Rectal smooth muscle tissue (tissue), 1 donor: ENCODE measurements around the gene TNFRSF1B.

Experiments
- H3K27ac ChIP-seq: one replicate; pipeline ENCODE4 v1.7.0; 2013; ENCODE audit warnings: low read depth, low read length, inconsistent platforms
- H3K27me3 ChIP-seq: one replicate; pipeline ENCODE4 v1.7.0; 2013; ENCODE audit warnings: low read length; ENCODE audit not compliant: control insufficient read depth, insufficient read depth
- H3K36me3 ChIP-seq: one replicate; pipeline ENCODE4 v1.7.0; 2013; ENCODE audit warnings: low read length; ENCODE audit not compliant: control insufficient read depth, insufficient read depth
- H3K4me1 ChIP-seq: one replicate; pipeline ENCODE4 v1.7.0; 2013; ENCODE audit warnings: low read length; ENCODE audit not compliant: control insufficient read depth, insufficient read depth
- H3K4me3 ChIP-seq: one replicate; pipeline ENCODE4 v1.7.0; 2013; ENCODE audit warnings: low read length
- H3K9ac ChIP-seq: one replicate; pipeline ENCODE4 v1.7.0; 2013; ENCODE audit warnings: low read length

Gene TNFRSF1B

DNA sequence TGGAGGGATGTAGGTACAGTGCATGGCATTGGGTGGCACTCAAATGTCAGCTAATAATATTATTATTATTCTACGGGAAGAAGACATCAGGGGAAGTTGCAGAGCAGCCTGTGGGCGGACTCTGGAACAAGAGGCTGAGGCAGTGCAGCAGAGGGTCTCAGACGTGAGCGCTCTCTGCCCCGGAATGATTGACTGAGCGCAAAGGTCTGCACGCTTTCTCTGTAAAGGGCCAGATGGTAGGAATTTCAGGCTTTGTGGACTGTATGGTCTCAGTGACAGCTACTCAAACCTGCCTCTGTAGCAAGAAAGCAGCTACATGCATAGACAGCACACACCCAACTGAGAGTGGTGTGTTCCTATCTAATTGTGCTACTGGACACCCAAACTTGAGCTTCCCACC is 33.4 kb downstream of the TNFRSF1B start:
- peaks cover 7% of the 10 kb centered on the region for H3K36me3 ChIP-seq
- no peaks in the 10 kb centered on the region for H3K4me1 ChIP-seq
- H3K27ac ChIP-seq, result no peak overlapping the region
- H3K9ac ChIP-seq, result no peak overlapping the region
- H3K27me3 ChIP-seq, result no peaks in the 10 kb centered on the region
- no peak overlapping the region for H3K4me3 ChIP-seq

DNA sequence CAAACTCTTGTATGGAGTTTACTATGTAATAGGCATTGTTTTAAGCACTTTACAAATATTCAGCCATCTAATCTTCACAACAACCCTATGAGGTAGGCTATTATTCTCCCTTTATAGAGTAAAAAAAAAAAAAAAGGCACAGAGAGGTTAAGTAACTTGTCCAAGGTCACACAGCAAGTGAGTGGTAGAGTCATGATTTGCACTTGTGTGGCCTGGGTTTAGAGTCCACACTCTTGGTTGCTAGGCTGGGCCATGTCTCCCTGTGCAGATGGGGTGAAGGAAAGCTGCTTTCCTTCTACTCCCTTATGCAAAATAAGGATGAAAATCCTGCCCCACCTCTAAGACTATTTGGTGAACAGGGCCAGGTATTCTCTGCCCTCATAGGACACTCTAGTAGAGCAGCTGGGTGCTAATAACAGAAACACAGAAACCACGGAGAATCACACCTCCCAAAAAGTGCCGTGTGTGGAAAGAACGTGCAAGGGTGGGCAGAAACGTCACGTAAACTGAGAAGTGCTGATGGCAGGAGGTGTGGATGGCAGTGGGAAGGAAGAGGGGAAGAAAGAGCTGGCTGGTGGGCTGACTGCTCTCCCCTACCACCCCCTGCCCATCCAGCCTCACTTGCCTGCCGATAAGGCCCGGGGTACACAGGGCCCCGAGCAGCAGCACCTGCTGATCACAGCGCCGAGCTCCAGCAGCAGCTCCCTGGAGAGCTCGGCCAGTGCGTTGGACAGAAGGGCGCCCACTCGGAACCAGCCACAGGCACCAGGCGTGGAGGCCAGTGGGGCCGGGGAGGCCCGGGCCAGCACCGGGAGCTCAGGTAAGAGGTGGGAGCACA is 34.8 kb downstream of the TNFRSF1B start:
- Histone ChIP-seq H3K36me3 (peaks cover 9% of the 10 kb centered on the region), H3K27ac (no peak overlapping the region), H3K4me1 (no peaks in the 10 kb centered on the region), H3K4me3 (no peak overlapping the region), H3K27me3 (no peaks in the 10 kb centered on the region), H3K9ac (no peak overlapping the region)

DNA sequence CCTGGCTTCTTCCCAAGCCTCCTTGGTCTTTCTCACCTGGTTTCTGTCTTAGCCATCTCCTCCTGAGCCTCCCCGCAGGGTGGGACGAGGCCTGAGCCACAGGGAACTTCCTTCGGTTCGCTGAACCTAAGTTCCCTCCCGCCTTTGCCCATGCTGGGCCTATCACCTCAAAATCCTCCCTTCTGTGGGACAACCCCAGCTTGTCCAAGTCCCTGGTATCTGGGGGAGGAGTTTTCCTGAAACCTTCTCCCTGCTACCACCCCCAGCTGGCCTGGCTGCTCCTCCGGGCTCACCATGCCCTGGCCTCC is 35.4 kb downstream of the TNFRSF1B start:
- H3K36me3 ChIP-seq, result peaks cover 14% of the 10 kb centered on the region
- no peaks in the 10 kb centered on the region for H3K4me1 ChIP-seq
- no peak overlapping the region for H3K27ac ChIP-seq
- H3K4me3 ChIP-seq, result no peak overlapping the region
- no peak overlapping the region for H3K9ac ChIP-seq
- H3K27me3 ChIP-seq, result no peaks in the 10 kb centered on the region

DNA sequence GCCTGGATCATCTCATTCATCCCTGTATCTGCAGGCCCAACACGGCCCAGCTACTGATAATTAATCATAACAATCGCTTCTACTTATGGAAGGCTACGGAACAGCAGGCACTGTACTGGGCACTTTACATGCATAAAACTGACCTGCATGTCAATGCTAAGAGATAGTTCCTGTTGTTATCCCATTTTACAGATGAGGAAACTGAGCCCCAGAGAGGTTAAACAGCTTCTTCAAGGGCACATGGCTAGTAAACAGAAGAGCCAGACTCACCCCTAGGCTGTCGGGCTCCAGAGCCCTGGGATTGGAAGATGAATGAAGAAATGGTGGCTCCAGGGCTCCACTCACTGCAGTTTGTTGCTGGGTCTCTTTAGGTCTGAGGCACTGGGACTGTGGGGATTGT is 35.8 kb downstream of the TNFRSF1B start:
- peaks cover 14% of the 10 kb centered on the region for H3K36me3 ChIP-seq
- no peaks in the 10 kb centered on the region for H3K4me1 ChIP-seq
- no peak overlapping the region for H3K27ac ChIP-seq
- no peak overlapping the region for H3K4me3 ChIP-seq
- no peak overlapping the region for H3K9ac ChIP-seq
- H3K27me3 ChIP-seq, result no peaks in the 10 kb centered on the region

DNA sequence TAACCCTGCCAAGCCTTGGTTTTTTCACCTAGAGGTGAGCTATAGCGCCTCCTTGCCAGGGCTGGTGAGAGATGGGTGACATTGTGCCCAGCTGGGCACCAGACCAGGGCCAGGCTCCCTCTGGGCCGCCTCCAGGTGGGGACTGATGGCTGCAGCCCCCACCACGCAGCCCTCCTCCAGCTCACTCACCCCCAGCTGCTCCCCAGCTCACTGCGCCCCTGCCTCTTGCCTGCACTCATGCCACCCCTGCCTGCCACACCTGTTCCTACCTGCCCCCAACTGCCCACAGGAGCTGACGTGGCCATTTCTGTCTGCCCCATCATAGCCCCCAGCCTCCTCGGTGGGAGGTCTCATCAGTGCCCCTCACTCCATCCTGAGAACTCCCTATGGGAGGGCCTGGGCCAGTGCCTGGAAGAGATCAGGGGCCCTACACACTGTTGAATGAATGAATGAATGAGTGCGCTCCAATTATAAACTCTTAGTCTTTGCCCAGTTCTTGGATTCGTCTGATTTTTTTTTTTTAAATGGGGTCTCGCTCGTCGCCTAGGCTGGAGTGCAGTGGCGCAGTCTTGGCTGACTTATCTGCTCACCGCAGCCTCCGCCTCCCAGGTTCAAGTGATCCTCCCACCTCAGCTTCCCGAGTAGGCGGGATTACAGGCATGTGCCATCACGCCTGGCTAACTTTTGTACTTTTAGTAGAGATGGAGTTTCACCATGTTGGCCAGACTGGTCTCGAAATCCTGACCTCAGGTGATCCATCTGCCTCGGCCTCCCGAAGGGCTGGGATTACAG is 36.6 kb downstream of the TNFRSF1B start:
- Histone ChIP-seq H3K4me3 (no peak overlapping the region), H3K27me3 (no peaks in the 10 kb centered on the region), H3K9ac (no peak overlapping the region), H3K4me1 (no peaks in the 10 kb centered on the region), H3K27ac (no peak overlapping the region), H3K36me3 (peaks cover 14% of the 10 kb centered on the region)

DNA sequence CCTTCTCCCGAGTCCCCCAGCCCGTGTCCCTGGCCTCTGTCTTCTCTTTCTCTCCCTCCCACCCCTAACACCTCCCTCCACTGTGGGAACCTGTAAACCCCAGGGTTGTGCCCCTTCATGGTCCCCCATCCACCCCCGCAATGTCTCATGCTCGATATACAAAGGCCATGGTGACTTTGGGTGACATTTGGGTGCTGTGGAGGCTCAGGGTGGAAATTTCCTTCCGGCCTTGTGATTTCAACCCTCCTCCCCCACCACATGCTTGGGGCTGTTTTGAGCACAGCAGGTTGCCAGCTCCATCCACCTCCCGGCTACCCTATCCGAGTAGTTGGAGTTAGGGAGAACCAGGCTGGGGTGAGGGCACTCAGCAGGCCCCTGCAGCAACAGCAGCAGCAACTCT is 37.3 kb downstream of the TNFRSF1B start:
- H3K36me3 ChIP-seq, result peaks cover 14% of the 10 kb centered on the region
- no peak overlapping the region for H3K9ac ChIP-seq
- no peaks in the 10 kb centered on the region for H3K27me3 ChIP-seq
- H3K4me1 ChIP-seq, result no peaks in the 10 kb centered on the region
- no peak overlapping the region for H3K4me3 ChIP-seq
- H3K27ac ChIP-seq, result no peak overlapping the region

DNA sequence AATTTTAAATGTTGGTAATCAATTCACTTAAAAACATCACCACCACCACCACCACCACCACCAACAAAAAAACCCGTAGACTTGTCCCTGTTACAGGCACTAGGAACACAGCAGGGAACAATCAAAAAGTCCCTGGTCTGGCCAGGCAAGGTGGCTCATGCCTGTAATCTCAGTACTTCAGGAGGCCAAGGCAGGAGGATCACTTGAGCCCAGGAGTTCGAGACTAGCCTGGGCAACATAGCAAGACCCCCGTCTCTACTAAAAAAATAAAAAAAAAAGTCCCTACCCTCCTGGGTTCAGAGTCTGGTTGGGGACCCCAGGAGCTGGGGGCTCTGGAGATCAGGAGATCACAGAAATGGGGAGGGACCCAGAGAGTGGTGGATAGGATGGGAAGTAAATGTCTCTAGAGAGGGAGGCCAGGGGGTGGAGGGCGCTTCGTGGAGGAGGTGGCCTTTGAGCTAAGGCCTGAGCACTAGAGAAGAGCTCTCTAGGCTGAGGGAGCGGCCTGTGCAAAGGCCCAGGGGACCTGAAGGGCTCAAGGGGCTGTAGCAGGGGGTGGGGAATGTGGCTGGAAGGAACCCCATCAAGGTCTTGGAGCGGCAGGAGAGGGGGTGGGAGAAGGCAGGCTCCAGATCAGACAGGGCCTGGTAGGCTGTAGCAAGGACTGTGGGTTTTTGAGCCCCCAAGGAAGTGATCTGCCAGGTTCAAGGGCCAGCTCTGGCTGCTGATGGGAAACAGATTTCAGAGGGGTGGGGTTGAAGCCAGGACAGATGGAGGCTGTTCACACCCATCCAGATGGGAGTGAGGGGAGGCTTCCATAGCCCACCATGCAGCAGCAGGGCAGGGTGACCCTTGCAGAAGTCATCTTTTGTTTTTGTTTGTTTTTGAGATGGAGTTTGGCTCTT is 38.2 kb downstream of the TNFRSF1B start:
- Histone ChIP-seq H3K27me3 (no peaks in the 10 kb centered on the region), H3K4me3 (no peak overlapping the region), H3K27ac (no peak overlapping the region), H3K4me1 (no peaks in the 10 kb centered on the region), H3K36me3 (peaks cover 14% of the 10 kb centered on the region), H3K9ac (no peak overlapping the region)

DNA sequence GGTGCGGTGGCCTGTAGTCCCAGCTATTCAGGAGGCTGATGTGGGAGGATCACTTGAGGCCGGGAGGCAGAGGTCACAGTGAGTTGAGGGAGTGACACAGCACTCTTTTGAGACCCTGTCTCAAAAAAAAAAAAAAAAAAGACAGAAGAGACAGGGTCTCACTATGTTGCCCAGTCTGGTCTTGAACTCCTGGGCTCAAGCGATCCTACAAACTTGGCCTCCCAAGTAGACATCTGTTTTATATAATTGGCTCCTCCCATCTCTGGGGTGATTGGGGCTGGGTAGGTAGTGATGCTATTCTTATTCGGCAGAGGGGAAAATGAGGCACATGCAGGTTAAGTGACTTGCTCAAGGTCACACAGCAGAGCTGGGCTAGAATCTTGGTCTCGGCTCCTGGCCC is 39.4 kb downstream of the TNFRSF1B start:
- H3K36me3 ChIP-seq, result peaks cover 14% of the 10 kb centered on the region
- H3K27me3 ChIP-seq, result no peaks in the 10 kb centered on the region
- H3K4me1 ChIP-seq, result no peaks in the 10 kb centered on the region
- no peak overlapping the region for H3K4me3 ChIP-seq
- H3K9ac ChIP-seq, result no peak overlapping the region
- no peak overlapping the region for H3K27ac ChIP-seq

DNA sequence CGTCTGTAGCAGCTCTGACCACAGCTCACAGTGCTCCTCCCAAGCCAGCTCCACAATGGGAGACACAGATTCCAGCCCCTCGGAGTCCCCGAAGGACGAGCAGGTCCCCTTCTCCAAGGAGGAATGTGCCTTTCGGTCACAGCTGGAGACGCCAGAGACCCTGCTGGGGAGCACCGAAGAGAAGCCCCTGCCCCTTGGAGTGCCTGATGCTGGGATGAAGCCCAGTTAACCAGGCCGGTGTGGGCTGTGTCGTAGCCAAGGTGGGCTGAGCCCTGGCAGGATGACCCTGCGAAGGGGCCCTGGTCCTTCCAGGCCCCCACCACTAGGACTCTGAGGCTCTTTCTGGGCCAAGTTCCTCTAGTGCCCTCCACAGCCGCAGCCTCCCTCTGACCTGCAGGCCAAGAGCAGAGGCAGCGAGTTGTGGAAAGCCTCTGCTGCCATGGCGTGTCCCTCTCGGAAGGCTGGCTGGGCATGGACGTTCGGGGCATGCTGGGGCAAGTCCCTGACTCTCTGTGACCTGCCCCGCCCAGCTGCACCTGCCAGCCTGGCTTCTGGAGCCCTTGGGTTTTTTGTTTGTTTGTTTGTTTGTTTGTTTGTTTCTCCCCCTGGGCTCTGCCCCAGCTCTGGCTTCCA is 40.1 kb downstream of the TNFRSF1B start:
- Histone ChIP-seq H3K36me3 (peaks cover 14% of the 10 kb centered on the region), H3K4me3 (no peak overlapping the region), H3K27me3 (no peaks in the 10 kb centered on the region), H3K4me1 (no peaks in the 10 kb centered on the region), H3K27ac (no peak overlapping the region), H3K9ac (no peak overlapping the region)

DNA sequence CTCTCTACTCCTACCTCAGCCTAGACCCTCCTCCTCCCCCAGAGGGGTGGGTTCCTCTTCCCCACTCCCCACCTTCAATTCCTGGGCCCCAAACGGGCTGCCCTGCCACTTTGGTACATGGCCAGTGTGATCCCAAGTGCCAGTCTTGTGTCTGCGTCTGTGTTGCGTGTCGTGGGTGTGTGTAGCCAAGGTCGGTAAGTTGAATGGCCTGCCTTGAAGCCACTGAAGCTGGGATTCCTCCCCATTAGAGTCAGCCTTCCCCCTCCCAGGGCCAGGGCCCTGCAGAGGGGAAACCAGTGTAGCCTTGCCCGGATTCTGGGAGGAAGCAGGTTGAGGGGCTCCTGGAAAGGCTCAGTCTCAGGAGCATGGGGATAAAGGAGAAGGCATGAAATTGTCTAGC is 41.5 kb downstream of the TNFRSF1B start:
- no peak overlapping the region for H3K4me3 ChIP-seq
- no peaks in the 10 kb centered on the region for H3K4me1 ChIP-seq
- H3K36me3 ChIP-seq, result peaks cover 8% of the 10 kb centered on the region
- H3K9ac ChIP-seq, result no peak overlapping the region
- no peak overlapping the region for H3K27ac ChIP-seq
- H3K27me3 ChIP-seq, result no peaks in the 10 kb centered on the region

DNA sequence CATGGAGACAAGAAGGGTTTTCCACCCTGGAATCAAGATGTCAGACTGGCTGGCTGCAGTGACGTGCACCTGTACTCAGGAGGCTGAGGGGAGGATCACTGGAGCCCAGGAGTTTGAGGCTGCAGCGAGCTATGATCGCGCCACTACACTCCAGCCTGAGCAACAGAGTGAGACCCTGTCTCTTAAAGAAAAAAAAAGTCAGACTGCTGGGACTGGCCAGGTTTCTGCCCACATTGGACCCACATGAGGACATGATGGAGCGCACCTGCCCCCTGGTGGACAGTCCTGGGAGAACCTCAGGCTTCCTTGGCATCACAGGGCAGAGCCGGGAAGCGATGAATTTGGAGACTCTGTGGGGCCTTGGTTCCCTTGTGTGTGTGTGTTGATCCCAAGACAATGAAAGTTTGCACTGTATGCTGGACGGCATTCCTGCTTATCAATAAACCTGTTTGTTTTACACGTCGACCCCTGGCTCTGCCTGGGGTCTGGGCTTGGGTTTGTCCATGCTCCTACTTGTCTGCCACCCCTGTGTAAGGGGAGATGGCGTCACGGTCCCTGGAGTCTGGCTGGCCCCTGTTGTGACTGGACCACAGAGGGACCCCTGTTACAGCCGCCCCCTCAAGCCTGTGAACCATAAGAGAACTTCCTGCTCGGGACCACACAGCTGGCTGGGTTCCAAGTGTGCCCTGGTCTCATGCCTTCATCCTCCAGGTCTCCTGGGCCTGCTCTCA is 42.1 kb downstream of the TNFRSF1B start:
- Histone ChIP-seq H3K36me3 (peaks cover 8% of the 10 kb centered on the region), H3K4me3 (no peak overlapping the region), H3K27me3 (no peaks in the 10 kb centered on the region), H3K4me1 (no peaks in the 10 kb centered on the region), H3K9ac (no peak overlapping the region), H3K27ac (no peak overlapping the region)
